Neural crest cell (in vitro differentiated cells): Measurements from ENCODE around the gene TMPRSS9. TPM values are rescaled to one million over a fixed set of nuclear protein-coding genes. Genes with fewer than 3 reads are reported as not detected.

Experiments used
- DNase-seq: peaks from one replicate; pipeline ENCODE4 v3.0.0; 2021; ENCODE audit warnings: low read depth, mixed read lengths, low spot score
- H3K27ac Mint-ChIP-seq: one replicate; pipeline ENCODE4 v1.8.0; 2021; ENCODE audit warnings: mild to moderate bottlenecking, mixed read lengths; ENCODE audit not compliant: unreplicated experiment
- H3K27me3 Mint-ChIP-seq: 2 replicates; pipeline ENCODE4 v1.8.0; 2021; ENCODE audit warnings: low read depth, mild to moderate bottlenecking, mixed read lengths
- H3K36me3 Mint-ChIP-seq: 2 replicates; pipeline ENCODE4 v1.8.0; 2021; ENCODE audit warnings: low read depth, mild to moderate bottlenecking, mixed read lengths
- H3K4me1 Mint-ChIP-seq: 2 replicates; pipeline ENCODE4 v1.8.0; 2021; ENCODE audit warnings: mixed read lengths
- H3K4me3 Mint-ChIP-seq: one replicate; pipeline ENCODE4 v1.8.0; 2021; ENCODE audit warnings: mild to moderate bottlenecking, mixed read lengths
- H3K9me3 Mint-ChIP-seq: 2 replicates; pipeline ENCODE4 v1.8.0; 2021; ENCODE audit warnings: mixed read lengths
- long read RNA-seq: library from polyadenylated mRNA; unstranded; transcript quantifications from one replicate; pipeline ENCODE4 v2.0.0, GENCODE V29; 2020
- total RNA-seq: library from RNA; stranded (reverse); gene quantifications from 2 replicates; pipeline ENCODE4 v1.2.1, GENCODE V29; 2021
- TF ChIP-seq, protein P1 (sequence below): fragments of 200-600 bp; sonication (generic); conservative IDR thresholded peaks from 2 replicates; pipeline ENCODE4 v1.5.0; 2021; ENCODE audit warnings: antibody characterized with exemption, mild to moderate bottlenecking

Gene TMPRSS9
- total RNA-seq: 0.12 TPM in 1 of 2 replicates, not detected in the other
- long read RNA-seq: 0 reads

DNA sequence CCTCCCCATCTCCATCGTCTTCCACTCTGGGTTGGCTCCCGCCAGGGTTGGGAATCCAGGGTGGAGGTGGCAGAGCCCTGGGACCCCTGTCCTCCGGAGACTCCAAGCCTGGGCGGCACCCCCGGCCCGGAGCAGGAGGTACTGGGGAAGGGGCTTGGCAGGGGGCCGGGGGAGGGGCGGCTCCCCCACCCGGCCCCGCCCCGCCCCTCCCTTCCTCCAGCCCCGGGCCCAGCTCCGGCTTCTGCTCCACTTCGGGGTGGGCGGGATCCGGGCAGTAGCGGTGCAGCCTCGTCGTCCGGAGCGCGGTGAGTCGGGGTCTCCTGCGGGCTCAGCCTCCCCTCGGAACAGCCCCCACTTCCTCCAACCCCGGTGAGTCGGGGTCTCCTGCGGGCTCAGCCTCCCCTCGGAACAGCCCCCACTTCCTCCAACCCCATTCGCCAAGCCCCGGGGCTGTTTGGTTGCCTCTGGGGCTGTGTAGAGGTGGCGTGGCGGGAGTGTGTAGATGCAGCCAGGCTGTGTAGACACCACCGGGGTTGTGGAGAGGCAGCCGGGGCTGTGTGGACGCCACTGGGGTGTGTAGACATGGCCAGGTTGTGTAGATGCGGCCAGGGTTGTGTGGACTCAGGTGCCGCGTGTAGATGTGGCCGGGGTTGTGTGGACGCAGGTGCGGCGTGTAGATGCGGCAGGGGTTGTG lies at the start of gene TMPRSS9:
Gene TMPRSS9 (plus strand): TSS at position 274 of the 694 bp plus-strand sequence. CDS start 29,521 bp downstream, outside the sequence.
- Mint-ChIP-seq H3K27me3 (peaks cover 27% of the 10 kb centered on the region), H3K9me3 (peaks cover 2% of the 10 kb centered on the region), H3K4me1 (peaks cover 13% of the 10 kb centered on the region), H3K27ac (no peak within 1 kb of the TSS), H3K36me3 (no peaks in the 10 kb centered on the region), H3K4me3 (peak within 1 kb of the TSS; percentile 72)
- TF ChIP-seq, protein P1, sequence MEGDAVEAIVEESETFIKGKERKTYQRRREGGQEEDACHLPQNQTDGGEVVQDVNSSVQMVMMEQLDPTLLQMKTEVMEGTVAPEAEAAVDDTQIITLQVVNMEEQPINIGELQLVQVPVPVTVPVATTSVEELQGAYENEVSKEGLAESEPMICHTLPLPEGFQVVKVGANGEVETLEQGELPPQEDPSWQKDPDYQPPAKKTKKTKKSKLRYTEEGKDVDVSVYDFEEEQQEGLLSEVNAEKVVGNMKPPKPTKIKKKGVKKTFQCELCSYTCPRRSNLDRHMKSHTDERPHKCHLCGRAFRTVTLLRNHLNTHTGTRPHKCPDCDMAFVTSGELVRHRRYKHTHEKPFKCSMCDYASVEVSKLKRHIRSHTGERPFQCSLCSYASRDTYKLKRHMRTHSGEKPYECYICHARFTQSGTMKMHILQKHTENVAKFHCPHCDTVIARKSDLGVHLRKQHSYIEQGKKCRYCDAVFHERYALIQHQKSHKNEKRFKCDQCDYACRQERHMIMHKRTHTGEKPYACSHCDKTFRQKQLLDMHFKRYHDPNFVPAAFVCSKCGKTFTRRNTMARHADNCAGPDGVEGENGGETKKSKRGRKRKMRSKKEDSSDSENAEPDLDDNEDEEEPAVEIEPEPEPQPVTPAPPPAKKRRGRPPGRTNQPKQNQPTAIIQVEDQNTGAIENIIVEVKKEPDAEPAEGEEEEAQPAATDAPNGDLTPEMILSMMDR: no peak
- no peak for DNase-seq

DNA sequence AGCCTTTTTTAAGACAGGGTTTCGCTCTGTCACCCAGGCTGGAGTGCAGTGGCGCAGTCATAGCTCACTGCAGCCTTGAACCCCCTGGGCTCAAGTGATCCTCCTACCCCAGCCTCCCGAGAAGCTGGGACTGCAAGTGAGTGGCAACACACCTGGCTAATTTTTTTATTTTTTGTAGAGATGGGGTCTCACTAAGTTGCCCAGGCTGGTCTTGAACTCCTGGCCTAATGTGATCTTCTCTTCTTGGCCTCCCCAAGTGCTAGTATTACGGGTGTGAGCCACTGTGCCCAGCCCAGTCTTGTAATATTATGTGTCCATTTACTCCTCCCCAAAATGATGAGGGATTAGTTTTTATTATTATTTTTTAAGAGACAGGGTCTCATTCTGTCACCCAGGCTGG lies 49.0 kb upstream of the TMPRSS9 start:
- H3K36me3 Mint-ChIP-seq: peaks cover 4% of the 10 kb centered on the region
- DNase-seq: no peak
- H3K9me3 Mint-ChIP-seq: peaks cover 5% of the 10 kb centered on the region
- H3K4me3 Mint-ChIP-seq: no peak overlapping the region
- peaks cover 56% of the 10 kb centered on the region for H3K27me3 Mint-ChIP-seq
- TF ChIP-seq, protein P1: no peak
- no peak overlapping the region for H3K27ac Mint-ChIP-seq
- peaks cover 9% of the 10 kb centered on the region for H3K4me1 Mint-ChIP-seq

DNA sequence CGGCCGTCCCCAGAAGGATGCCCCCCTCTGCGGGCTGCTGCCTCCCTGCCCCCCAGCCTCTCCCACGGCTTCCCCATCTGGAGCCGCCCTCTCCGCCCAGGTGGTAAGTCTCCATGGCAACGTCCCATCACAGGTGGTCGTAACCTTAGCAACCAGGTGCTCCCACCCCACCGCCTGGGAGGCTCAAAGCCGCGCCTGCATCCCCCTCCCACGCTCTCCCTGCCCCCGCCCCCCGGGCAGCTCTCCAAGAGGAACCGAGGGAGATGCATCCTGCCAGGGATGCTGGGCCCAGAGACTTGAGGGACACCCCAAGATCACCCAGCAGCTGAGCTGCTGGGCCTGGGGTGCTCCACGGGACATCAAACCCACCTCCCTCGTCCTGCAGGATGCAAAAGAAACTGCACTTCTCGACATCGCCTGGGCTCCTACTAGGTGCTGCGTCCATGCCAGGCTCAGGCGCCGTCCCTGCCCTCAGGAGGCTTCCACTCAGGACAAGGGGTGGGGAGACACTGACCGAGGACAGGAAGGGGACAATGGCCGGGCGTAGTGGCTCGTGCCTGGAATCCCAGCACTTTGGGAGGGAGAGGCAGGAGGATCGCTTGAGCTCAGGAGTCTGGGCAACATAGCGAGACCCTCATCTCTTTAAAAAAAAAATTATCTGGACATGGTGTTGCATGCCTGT lies 47.1 kb upstream of the TMPRSS9 start:
- Mint-ChIP-seq H3K36me3 (peaks cover 4% of the 10 kb centered on the region), H3K27ac (no peak overlapping the region), H3K9me3 (peaks cover 5% of the 10 kb centered on the region), H3K4me3 (no peak overlapping the region), H3K27me3 (peaks cover 45% of the 10 kb centered on the region), H3K4me1 (peaks cover 9% of the 10 kb centered on the region)
- no peak for DNase-seq
- TF ChIP-seq, protein P1: no peak

DNA sequence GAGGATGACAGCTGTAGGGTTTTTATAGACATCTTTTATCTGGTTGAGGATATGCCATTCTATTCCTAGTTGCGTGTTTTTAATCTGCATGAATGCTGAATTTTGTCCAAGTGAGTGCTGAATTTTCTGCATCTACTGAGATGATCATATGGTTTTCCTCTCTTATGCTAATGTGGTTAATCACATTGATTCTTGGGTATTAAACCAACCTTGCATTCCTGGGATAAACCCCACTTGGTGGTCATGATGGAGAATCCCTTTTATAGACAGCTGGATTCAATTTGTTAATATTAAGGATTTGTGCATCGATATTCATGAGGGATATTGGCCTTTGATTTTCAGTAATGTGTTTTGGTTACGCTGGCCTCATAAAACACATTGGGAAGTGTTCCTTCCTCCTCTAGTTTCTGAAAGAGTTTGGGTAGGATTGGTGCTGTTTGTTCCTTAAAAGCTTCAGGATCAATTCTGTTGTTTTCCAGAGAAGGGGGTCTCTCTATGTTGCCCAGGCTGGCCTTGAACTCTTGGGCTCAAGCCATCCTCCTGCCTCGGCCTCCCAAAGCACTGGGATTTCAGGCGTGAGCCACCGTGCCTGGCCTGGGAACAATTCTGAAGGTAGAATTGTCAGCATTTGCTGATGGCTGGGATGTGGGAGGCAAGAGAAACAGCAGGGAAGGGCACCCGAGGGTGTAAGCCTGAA lies 44.8 kb upstream of the TMPRSS9 start:
- peaks cover 4% of the 10 kb centered on the region for H3K36me3 Mint-ChIP-seq
- H3K4me3 Mint-ChIP-seq: no peak overlapping the region
- peak overlapping the region; percentile 62 for H3K27ac Mint-ChIP-seq
- no peak for DNase-seq
- peaks cover 5% of the 10 kb centered on the region for H3K4me1 Mint-ChIP-seq
- peaks cover 5% of the 10 kb centered on the region for H3K9me3 Mint-ChIP-seq
- TF ChIP-seq, protein P1: no peak
- peaks cover 25% of the 10 kb centered on the region for H3K27me3 Mint-ChIP-seq

DNA sequence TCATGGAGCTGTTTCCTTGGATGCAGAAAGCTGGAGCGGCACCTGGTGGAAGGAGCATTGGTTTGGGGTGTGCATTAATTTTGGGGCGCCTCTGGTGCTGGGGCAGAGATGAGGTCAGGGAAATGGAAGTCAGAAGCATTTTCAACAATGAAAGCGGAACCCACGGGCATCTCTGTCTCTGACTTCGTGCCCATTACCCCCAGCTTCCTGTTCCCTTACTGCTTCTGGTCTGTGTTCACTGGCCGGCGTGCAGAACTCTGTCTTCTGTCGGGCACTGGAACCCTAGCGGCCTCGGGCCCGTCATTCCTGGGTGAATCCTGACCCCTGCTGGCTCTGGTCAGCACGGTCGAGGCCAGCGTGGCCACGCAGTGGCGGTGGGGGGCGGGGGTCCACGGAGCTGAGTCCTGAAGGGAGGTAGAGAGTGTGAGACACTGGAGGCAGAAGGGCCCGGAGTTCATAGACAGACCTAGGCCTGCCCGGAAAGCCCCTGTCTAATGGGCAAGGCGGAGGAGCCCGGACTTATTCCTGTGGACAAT lies 44.2 kb upstream of the TMPRSS9 start:
- Mint-ChIP-seq H3K4me1 (peaks cover 5% of the 10 kb centered on the region), H3K27ac (peak overlapping the region; percentile 71), H3K36me3 (peaks cover 4% of the 10 kb centered on the region), H3K4me3 (peak overlapping the region; percentile 38), H3K9me3 (peaks cover 5% of the 10 kb centered on the region), H3K27me3 (peaks cover 21% of the 10 kb centered on the region)
- TF ChIP-seq, protein P1: peak; percentile 64
- DNase-seq: peak; percentile 75
